CD4-positive, alpha-beta T cell (primary cell): ENCODE results near the gene C20orf141. TPM values are rescaled to one million over a fixed set of nuclear protein-coding genes. Genes with fewer than 3 reads are reported as not detected.

Source experiments
- ATAC-seq: fragments of 200-7000 bp; cut with Tn5 transposase; one replicate; pipeline ENCODE4 v1.10.0; 2022; ENCODE audit warnings: mild to moderate bottlenecking; ENCODE audit not compliant: poor library complexity
- CTCF ChIA-PET: fragments of 350-600 bp; sonication (Branson Sonifier 250); formaldehyde crosslinking; loops from one replicate; lab custom pipeline; 2021; ENCODE audit warnings: antibody characterized with exemption, inconsistent platforms; lab: Charles Lee
- POLR2A ChIA-PET: fragments of 350-600 bp; sonication (Branson Sonifier 250); formaldehyde crosslinking; loops from one replicate; lab custom pipeline; 2021; ENCODE audit warnings: antibody characterized with exemption, inconsistent platforms; lab: Charles Lee
- DNase-seq, 14 experiments: peaks; one replicate each; pipeline ENCODE4 v3.0.0-alpha.2; 2013 to 2020; ENCODE audit warnings: mixed read lengths in 2 of 14
- H3K27ac ChIP-seq, 2 donors: one replicate each; pipeline versions ENCODE4 v1.5.1 to v1.7.0; 2013; ENCODE audit warnings: low read length in 2 of 2, low read depth in 1 of 2, mild to moderate bottlenecking in 1 of 2
- H3K27me3 ChIP-seq, 2 experiments: 1 replicate in 1 of 2; 2 replicates in 1 of 2; pipeline versions ENCODE4 v1.6.1 to v1.7.0; 2013; ENCODE audit warnings: low read length in 2 of 2, control low read depth in 1 of 2, mild to moderate bottlenecking in 1 of 2, moderate library complexity in 1 of 2; ENCODE audit not compliant: insufficient read depth in 2 of 2, control insufficient read depth in 1 of 2
- H3K36me3 ChIP-seq: one replicate; pipeline ENCODE4 v1.6.1; 2013; ENCODE audit warnings: low read length, control low read depth; ENCODE audit not compliant: insufficient read depth
- H3K4me1 ChIP-seq: one replicate; pipeline ENCODE4 v1.6.1; 2013; ENCODE audit warnings: low read length, control low read depth; ENCODE audit not compliant: insufficient read depth
- H3K4me3 ChIP-seq: one replicate; pipeline ENCODE4 v1.5.1; 2013; ENCODE audit warnings: mild to moderate bottlenecking, low read length, moderate library complexity
- H3K9me3 ChIP-seq, 2 experiments: 1 replicate in 1 of 2; 2 replicates in 1 of 2; pipeline versions ENCODE4 v1.6.1 to v1.7.0; 2013; ENCODE audit warnings: low read length in 2 of 2, mild to moderate bottlenecking in 2 of 2, control low read depth in 1 of 2, moderate library complexity in 1 of 2; ENCODE audit not compliant: control insufficient read depth in 1 of 2, insufficient read depth in 1 of 2
- H3K27ac Mint-ChIP-seq: one replicate; pipeline ENCODE4 v1.8.0; 2020; ENCODE audit warnings: mixed read lengths
- H3K27me3 Mint-ChIP-seq: one replicate; pipeline ENCODE4 v1.8.0; 2021; ENCODE audit warnings: mixed read lengths
- H3K36me3 Mint-ChIP-seq: one replicate; pipeline ENCODE4 v1.8.0; 2021; ENCODE audit warnings: low read depth, mixed read lengths
- H3K4me1 Mint-ChIP-seq: one replicate; pipeline ENCODE4 v1.8.0; 2021; ENCODE audit warnings: low read depth, mixed read lengths
- H3K4me3 Mint-ChIP-seq: one replicate; pipeline ENCODE4 v1.8.0; 2020; ENCODE audit warnings: mild to moderate bottlenecking, mixed read lengths
- H3K9me3 Mint-ChIP-seq: one replicate; pipeline ENCODE4 v1.8.0; 2020; ENCODE audit warnings: mixed read lengths
- CTCF ChIP-seq: fragments of 200-600 bp; IDR thresholded peaks from one replicate; pipeline ENCODE4 v1.8.0; 2022; ENCODE audit warnings: antibody characterized with exemption, mild to moderate bottlenecking
- intact Hi-C, 2 experiments: fragments of 100-400 bp; cut with DNase I in 1 of 2; cut with micrococcal nuclease in 1 of 2; formaldehyde crosslinking; loops; one replicate each; pipeline versions ENCODE4 v1.15.1 to v1.9.0; 2023 to 2025; cut with DNase I, micrococcal nuclease
- total RNA-seq, 174 experiments: library from RNA in 2 of 174; stranded (reverse) in 2 of 174; gene quantifications; one replicate each; pipeline ENCODE4 v1.2.3 and lab custom pipeline; 2021 to 2026

C20orf141 gene
- total RNA-seq, 2 experiments from 2014 or later = not detected

- POLR2A ChIA-PET = no interaction called here
These were observed 2.5 kb downstream of the C20orf141 start for GRCh38 chr20:2817341-2817726.

GRCh38 chr20:2817891-2818595 is 3.3 kb downstream of the C20orf141 start:
- H3K27me3 Mint-ChIP-seq = peaks cover 52% of the 10 kb centered on the region
- no peak overlapping the region for H3K4me3 Mint-ChIP-seq
- no peaks in the 10 kb centered on the region for H3K9me3 ChIP-seq
- POLR2A ChIA-PET = no interaction called here
- peaks cover 4 to 10% of the 10 kb centered on the region in 2 experiments for H3K27me3 ChIP-seq
- CTCF ChIA-PET = no interaction called here
- H3K27ac ChIP-seq = no peak overlapping the region
- no peaks in the 10 kb centered on the region for H3K9me3 Mint-ChIP-seq
- TF ChIP-seq CTCF = no peak
- ATAC-seq (no peak), DNase-seq (no peak)
- H3K4me3 ChIP-seq = no peak overlapping the region
- no peaks in the 10 kb centered on the region for H3K36me3 Mint-ChIP-seq
- no peak overlapping the region for H3K27ac Mint-ChIP-seq
- peaks cover 22% of the 10 kb centered on the region for H3K4me1 ChIP-seq
- intact Hi-C loops = no loop called here
- H3K36me3 ChIP-seq = no peaks in the 10 kb centered on the region
- H3K4me1 Mint-ChIP-seq = peaks cover 22% of the 10 kb centered on the region

More at GRCh38 chr20:2817341-2817726, 2.5 kb downstream of the C20orf141 start:
- Histone ChIP-seq H3K4me3 (no peak overlapping the region), H3K27ac (no peak overlapping the region), H3K4me1 (peaks cover 22% of the 10 kb centered on the region), H3K9me3 (peaks cover 0 to under 1% of the 10 kb centered on the region in 2 experiments), H3K36me3 (no peaks in the 10 kb centered on the region), H3K27me3 (peaks cover 4 to 10% of the 10 kb centered on the region in 2 experiments)
- Mint-ChIP-seq H3K27me3 (peaks cover 57% of the 10 kb centered on the region), H3K4me1 (peaks cover 22% of the 10 kb centered on the region), H3K4me3 (no peak overlapping the region), H3K9me3 (peaks cover 2% of the 10 kb centered on the region), H3K27ac (no peak overlapping the region), H3K36me3 (no peaks in the 10 kb centered on the region)
- CTCF ChIA-PET = no interaction called here
- no peak for DNase-seq
- no peak for ATAC-seq
- no peak for TF ChIP-seq CTCF
- intact Hi-C loops = no loop called here

GRCh38 chr20:2820084-2820895 is 5.5 kb downstream of the C20orf141 start:
- no peak overlapping the region for H3K27ac Mint-ChIP-seq
- Histone ChIP-seq H3K4me1 (peaks cover 22% of the 10 kb centered on the region), H3K27me3 (peaks cover 4 to 10% of the 10 kb centered on the region in 2 experiments), H3K36me3 (no peaks in the 10 kb centered on the region), H3K27ac (no peak overlapping the region), H3K9me3 (no peaks in the 10 kb centered on the region), H3K4me3 (no peak overlapping the region)
- H3K4me3 Mint-ChIP-seq = peak overlapping the region; percentile 44
- POLR2A ChIA-PET = interaction anchor here (0.6 to 1.4 kb wide), 2 partner anchors 20 to 21 kb away, joined by 3 to 5 read pairs; partner anchors contain the start of genes PCED1A and VPS16
- TF ChIP-seq CTCF = no peak
- CTCF ChIA-PET = no interaction called here
- DNase-seq (no peak), ATAC-seq (no peak)
- H3K36me3 Mint-ChIP-seq = no peaks in the 10 kb centered on the region
- H3K27me3 Mint-ChIP-seq = peaks cover 37% of the 10 kb centered on the region
- no peaks in the 10 kb centered on the region for H3K9me3 Mint-ChIP-seq
- intact Hi-C loops = no loop called here
- peaks cover 22% of the 10 kb centered on the region for H3K4me1 Mint-ChIP-seq
